GM18520 (cell line): ENCODE data around the gene SPAG17.
"Not testable (repeated sequence)": the region's sequence is repeated elsewhere in the genome, so short reads cannot be mapped to it uniquely, and the experiment has no call there.

Experiments used
- ATAC-seq: cut with Tn5 transposase; IDR thresholded peaks from one replicate; pipeline ENCODE4 v1.9.1; 2021; ENCODE audit not compliant: unreplicated experiment

The SPAG17 gene

GRCh38 chr1:117985973-117986372 is 199.1 kb downstream of the SPAG17 start:
- no peak for ATAC-seq

- ATAC-seq = no peak
These were observed 199.8 kb downstream of the SPAG17 start for GRCh38 chr1:117985239-117985638.

GRCh38 chr1:117981455-117982192 is 203.4 kb downstream of the SPAG17 start:
- no peak for ATAC-seq

- ATAC-seq = no peak
These were observed 208.6 kb downstream of the SPAG17 start for GRCh38 chr1:117976381-117976780.

- ATAC-seq = no peak
These were observed 213.3 kb downstream of the SPAG17 start for GRCh38 chr1:117971777-117972176.

- ATAC-seq = no peak
These were observed 214.8 kb downstream of the SPAG17 start for GRCh38 chr1:117970252-117970651.

- ATAC-seq = no peak
These were observed 217.1 kb downstream of the SPAG17 start for GRCh38 chr1:117967881-117968280.

- no peak for ATAC-seq
These were observed 217.6 kb downstream of the SPAG17 start for GRCh38 chr1:117967477-117967876.

- no peak for ATAC-seq
These were observed 220.6 kb downstream of the SPAG17 start for GRCh38 chr1:117964290-117965038.

GRCh38 chr1:117959364-117959763 is 225.7 kb downstream of the SPAG17 start:
- no peak for ATAC-seq

GRCh38 chr1:117952386-117952785 is 232.6 kb downstream of the SPAG17 start:
- ATAC-seq = no peak

- ATAC-seq = no peak
These were observed 242.7 kb downstream of the SPAG17 start for GRCh38 chr1:117942293-117942692.

- ATAC-seq = no peak
These were observed 251.3 kb downstream of the SPAG17 start for GRCh38 chr1:117933769-117934168.

- ATAC-seq = no peak
These were observed 252.5 kb downstream of the SPAG17 start for GRCh38 chr1:117932576-117932975.

- ATAC-seq = no peak
These were observed 254.5 kb downstream of the SPAG17 start for GRCh38 chr1:117930484-117930883.

- no peak for ATAC-seq
These were observed 254.9 kb downstream of the SPAG17 start for GRCh38 chr1:117930173-117930447.

GRCh38 chr1:117929343-117930172 is 255.5 kb downstream of the SPAG17 start, which contains the start of the genes GDAP2 and WDR3:
TSS of gene GDAP2 (minus strand) at chr1:117929621. CDS start at chr1:117920357, 9,264 bp downstream.
TSS of gene WDR3 (plus strand) at chr1:117929739. CDS start at chr1:117933320, 3,581 bp downstream.
- ATAC-seq = peak; percentile 94

GRCh38 chr1:117928881-117929342 is 256.1 kb downstream of the SPAG17 start:
- peak; percentile 17 for ATAC-seq

GRCh38 chr1:117925981-117926380 is 259.0 kb downstream of the SPAG17 start:
- ATAC-seq = no peak

GRCh38 chr1:117922717-117923116 is 262.3 kb downstream of the SPAG17 start:
- not testable (repeated sequence) for ATAC-seq

GRCh38 chr1:117921991-117922390 is 263.0 kb downstream of the SPAG17 start:
- ATAC-seq = no peak
